HG02938 (cell line): Measurements from ENCODE around the gene FOXP1.
A peak's percentile ranks its signal among the peaks of the same experiment; 100 is the strongest.

Experiments
- ATAC-seq: cut with Tn5 transposase; IDR thresholded peaks from one replicate; pipeline ENCODE4 v1.9.1; 2021; ENCODE audit warnings: mild to moderate bottlenecking, moderate library complexity; ENCODE audit not compliant: unreplicated experiment

The FOXP1 gene

GRCh38 chr3:71054312-71054711 is 529.2 kb downstream of the FOXP1 start:
- no peak for ATAC-seq

- ATAC-seq: no peak
Observed at GRCh38 chr3:71053495-71053894, 530.0 kb downstream of the FOXP1 start.

- no peak for ATAC-seq
Observed at GRCh38 chr3:71052716-71053115, 530.8 kb downstream of the FOXP1 start.

GRCh38 chr3:71051893-71052687 is 531.4 kb downstream of the FOXP1 start:
- ATAC-seq: no peak

GRCh38 chr3:71051259-71051595 is 532.3 kb downstream of the FOXP1 start:
- ATAC-seq: no peak

- ATAC-seq: no peak
Observed at GRCh38 chr3:71050538-71051258, 532.8 kb downstream of the FOXP1 start.

GRCh38 chr3:71050166-71050537 is 533.4 kb downstream of the FOXP1 start:
- ATAC-seq: no peak

- no peak for ATAC-seq
Observed at GRCh38 chr3:71048948-71049347, 534.6 kb downstream of the FOXP1 start.

- no peak for ATAC-seq
Observed at GRCh38 chr3:71047616-71048531, 535.7 kb downstream of the FOXP1 start.

GRCh38 chr3:71046791-71047190 is 536.7 kb downstream of the FOXP1 start:
- ATAC-seq: no peak

GRCh38 chr3:71045917-71046282 is 537.6 kb downstream of the FOXP1 start:
- ATAC-seq: peak; percentile 71

- no peak for ATAC-seq
Observed at GRCh38 chr3:71045212-71045916, 538.2 kb downstream of the FOXP1 start.

GRCh38 chr3:71042759-71043158 is 540.8 kb downstream of the FOXP1 start:
- ATAC-seq: no peak

- ATAC-seq: no peak
Observed at GRCh38 chr3:71041371-71041770, 542.2 kb downstream of the FOXP1 start.

GRCh38 chr3:71039332-71039731 is 544.2 kb downstream of the FOXP1 start:
- no peak for ATAC-seq

GRCh38 chr3:71037775-71038174 is 545.8 kb downstream of the FOXP1 start:
- no peak for ATAC-seq

GRCh38 chr3:71035886-71036285 is 547.6 kb downstream of the FOXP1 start:
- ATAC-seq: no peak

- no peak for ATAC-seq
Observed at GRCh38 chr3:71035314-71035713, 548.2 kb downstream of the FOXP1 start.

- no peak for ATAC-seq
Observed at GRCh38 chr3:71033681-71034220, 549.8 kb downstream of the FOXP1 start.

GRCh38 chr3:71031914-71032521 is 551.5 kb downstream of the FOXP1 start:
- ATAC-seq: peak; percentile 76
